Raji (cell line): ENCODE data around the gene ADARB2.

ENCODE experiments used
- POLR2A ChIP-seq: IDR thresholded peaks from 2 replicates; pipeline ENCODE4 v1.6.1; 2011; ENCODE audit warnings: low read depth, low read length, control low read depth; ENCODE audit not compliant: insufficient read depth

The ADARB2 gene

GRCh38 chr10:1464881-1465417 is 272.4 kb downstream of the ADARB2 start:
- TF ChIP-seq POLR2A: no peak

- no peak for TF ChIP-seq POLR2A
These were observed 274.2 kb downstream of the ADARB2 start for GRCh38 chr10:1462994-1463633.

- TF ChIP-seq POLR2A: no peak
These were observed 274.8 kb downstream of the ADARB2 start for GRCh38 chr10:1462521-1462920.

GRCh38 chr10:1462032-1462431 is 275.3 kb downstream of the ADARB2 start:
- no peak for TF ChIP-seq POLR2A

- no peak for TF ChIP-seq POLR2A
These were observed 276.3 kb downstream of the ADARB2 start for GRCh38 chr10:1461016-1461415.

GRCh38 chr10:1454951-1455350 is 282.4 kb downstream of the ADARB2 start:
- TF ChIP-seq POLR2A: no peak

GRCh38 chr10:1454428-1454827 is 282.9 kb downstream of the ADARB2 start:
- TF ChIP-seq POLR2A: no peak

- TF ChIP-seq POLR2A: no peak
These were observed 284.5 kb downstream of the ADARB2 start for GRCh38 chr10:1452777-1453176.

GRCh38 chr10:1451941-1452340 is 285.4 kb downstream of the ADARB2 start:
- no peak for TF ChIP-seq POLR2A

- no peak for TF ChIP-seq POLR2A
These were observed 285.9 kb downstream of the ADARB2 start for GRCh38 chr10:1451362-1451888.

- no peak for TF ChIP-seq POLR2A
These were observed 287.6 kb downstream of the ADARB2 start for GRCh38 chr10:1449572-1450205.

- no peak for TF ChIP-seq POLR2A
These were observed 288.3 kb downstream of the ADARB2 start for GRCh38 chr10:1449021-1449420.

GRCh38 chr10:1448252-1448930 is 288.9 kb downstream of the ADARB2 start:
- TF ChIP-seq POLR2A: no peak

GRCh38 chr10:1444826-1445225 is 292.5 kb downstream of the ADARB2 start:
- TF ChIP-seq POLR2A: no peak

- TF ChIP-seq POLR2A: no peak
These were observed 296.4 kb downstream of the ADARB2 start for GRCh38 chr10:1440897-1441296.
